Tibial nerve (tissue), 4 donors: ENCODE results near the gene PPM1F. TPM values are rescaled to one million over a fixed set of nuclear protein-coding genes. Genes with fewer than 3 reads are reported as not detected.
"Not testable (repeated sequence)": the region's sequence is repeated elsewhere in the genome, so short reads cannot be mapped to it uniquely, and the experiment has no call there.

ENCODE experiments used
- DNase-seq, 2 donors: peaks; one replicate each; pipeline ENCODE4 v3.0.0-alpha.2; 2019; ENCODE audit warnings: low spot score in 2 of 2
- H3K27ac ChIP-seq, 4 donors: fragments of 200-600 bp; sonication (generic) in 3 of 4; one replicate each; pipeline ENCODE4 v1.5.1; 2017 to 2019; ENCODE audit warnings: mild to moderate bottlenecking in 1 of 4
- H3K27me3 ChIP-seq, 2 donors: fragments of 200-600 bp; sonication (generic) in 1 of 2; one replicate each; pipeline versions ENCODE4 v1.5.1 to v1.6.0; 2017 to 2019
- H3K36me3 ChIP-seq, 3 donors: fragments of 200-600 bp; sonication (generic); one replicate each; pipeline ENCODE4 v1.5.1; 2018 to 2019
- H3K4me1 ChIP-seq, 4 donors: fragments of 200-600 bp; sonication (generic) in 3 of 4; one replicate each; pipeline ENCODE4 v1.5.1; 2017 to 2019
- H3K4me3 ChIP-seq, 4 donors: fragments of 200-600 bp; sonication (generic) in 3 of 4; one replicate each; pipeline ENCODE4 v1.5.1; 2017 to 2019; ENCODE audit warnings: mild to moderate bottlenecking in 1 of 4, moderate library complexity in 1 of 4
- H3K9me3 ChIP-seq, 4 donors: fragments of 200-600 bp; sonication (generic) in 3 of 4; one replicate each; pipeline ENCODE4 v1.5.1; 2017 to 2019
- CTCF ChIP-seq, 5 experiments: fragments of 200-600 bp in 3 of 5; fragments of 450-650 bp in 2 of 5; sonication (generic) in 3 of 5; IDR thresholded peaks; one replicate each; pipeline ENCODE4 v1.5.1; 2016 to 2019; ENCODE audit warnings: antibody characterized with exemption in 5 of 5, mild to moderate bottlenecking in 3 of 5, moderate library complexity in 2 of 5
- EP300 ChIP-seq, 2 donors: sonication (generic); formaldehyde crosslinking; IDR thresholded peaks; one replicate each; pipeline ENCODE4 v1.6.1; 2017; ENCODE audit warnings: antibody characterized with exemption in 2 of 2, mild to moderate bottlenecking in 1 of 2
- POLR2A ChIP-seq, 2 donors: fragments of 450-650 bp; IDR thresholded peaks; one replicate each; pipeline ENCODE4 v1.6.1; 2017; ENCODE audit warnings: antibody characterized with exemption in 2 of 2, mild to moderate bottlenecking in 2 of 2, moderate library complexity in 2 of 2
- WGBS, 2 donors: methylation state at CpG; one replicate each; pipeline ENCODE4 v1.1.5; 2018; 5-methylcytosine and 5-hydroxymethylcytosine counted together
- total RNA-seq, 4 donors: library from RNA; depleted of rRNA; stranded (reverse); fragments of >200 nt; gene quantifications; one replicate each; pipeline ENCODE4 v1.1.0, GENCODE V29; 2016

The PPM1F gene
- total RNA-seq, 4 donors from 2014 or later = 59.4 to 78.3 (median 67.2) TPM

DNA sequence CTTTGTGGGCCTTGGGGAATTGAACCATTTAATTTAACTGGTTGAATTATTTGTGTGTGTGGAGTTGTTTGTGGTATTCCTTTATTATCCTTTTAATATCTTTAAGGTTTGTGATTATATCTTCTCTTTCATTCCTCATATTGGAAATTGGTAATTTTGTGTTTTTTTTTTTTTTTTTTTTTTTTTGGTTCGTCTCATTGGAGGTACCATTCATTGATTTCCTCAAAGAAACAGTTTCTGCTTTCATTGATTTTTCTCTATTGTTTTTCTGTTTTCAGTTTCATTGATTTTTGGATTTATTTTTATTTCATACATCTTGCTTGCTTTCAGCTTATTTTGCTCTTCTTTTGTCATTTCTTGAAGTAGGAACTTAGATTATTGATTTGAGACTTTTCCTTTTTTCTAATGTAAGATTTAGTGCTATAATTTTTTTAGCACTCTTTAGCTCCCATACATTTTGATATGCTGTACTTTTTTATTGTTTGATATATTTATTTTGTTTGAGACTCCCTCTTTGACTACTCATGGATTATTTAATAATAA lies 54.2 kb downstream of the PPM1F start:
- WGBS, 2 donors = 75 to 91% methylated on average over 1 of the region's 1 CpG
- H3K27ac ChIP-seq = no peak overlapping the region
- no peaks in the 10 kb centered on the region for H3K4me1 ChIP-seq
- DNase-seq = no peak
- H3K27me3 ChIP-seq = no peaks in the 10 kb centered on the region
- peaks cover 0 to 4% (median 0%) of the 10 kb centered on the region in 3 donors for H3K36me3 ChIP-seq
- no peak for TF ChIP-seq EP300 (IDR thresholded peaks at IDR 0.05)
- TF ChIP-seq POLR2A (IDR thresholded peaks at IDR 0.05) = no peak
- TF ChIP-seq CTCF (IDR thresholded peaks at IDR 0.05) = no peak
- H3K9me3 ChIP-seq = peaks cover 0 to 6% (median 0%) of the 10 kb centered on the region in 4 donors
- no peak overlapping the region for H3K4me3 ChIP-seq

DNA sequence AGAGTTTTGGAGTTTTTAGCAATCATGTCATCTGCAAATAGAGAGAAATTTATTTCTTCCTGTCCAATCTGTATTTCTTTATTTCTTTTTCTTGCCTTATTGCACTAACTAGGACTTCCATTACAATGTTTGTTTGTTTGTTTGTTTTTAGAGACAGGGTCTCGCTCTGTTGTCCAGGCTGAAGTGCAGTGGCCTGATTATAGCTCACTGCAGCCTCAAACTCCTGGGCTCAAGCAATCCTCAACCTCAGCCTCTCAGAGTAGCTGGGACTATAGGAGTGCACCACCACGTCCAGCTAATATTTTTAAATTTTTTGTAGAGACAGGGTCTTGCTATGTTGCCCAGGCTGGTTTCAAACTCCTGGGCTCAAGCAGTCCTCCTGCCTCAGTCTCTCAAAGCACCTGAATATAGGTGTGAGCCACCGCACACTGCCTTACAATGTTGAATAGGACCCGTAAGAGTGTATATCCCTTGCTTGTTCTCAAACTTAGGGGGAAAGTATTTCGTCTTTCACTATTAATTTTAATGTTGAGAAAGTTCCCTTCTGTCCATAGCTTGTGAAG lies 55.6 kb downstream of the PPM1F start:
- 93% methylated on average over 5 of the region's 5 CpGs for WGBS, 2 donors
- no peak overlapping the region for H3K4me3 ChIP-seq
- H3K9me3 ChIP-seq = peaks cover 0 to 6% (median 0%) of the 10 kb centered on the region in 4 donors

GRCh38 chr22:21896275-21896674 lies 56.4 kb downstream of the PPM1F start:
- not testable (repeated sequence) for H3K4me3 ChIP-seq, H3K27me3 ChIP-seq, DNase-seq, H3K27ac ChIP-seq, H3K36me3 ChIP-seq, H3K4me1 ChIP-seq, H3K9me3 ChIP-seq
- WGBS, 2 donors = 88 to 89% methylated on average over 4 of the region's 4 CpGs

More for the DNA sequence above, 55.6 kb downstream of the PPM1F start:
- TF ChIP-seq POLR2A (IDR thresholded peaks at IDR 0.05) (no peak), CTCF (IDR thresholded peaks at IDR 0.05) (no peak)
- Histone ChIP-seq H3K4me1 (no peaks in the 10 kb centered on the region), H3K27ac (no peak overlapping the region), H3K36me3 (no peaks in the 10 kb centered on the region), H3K27me3 (no peaks in the 10 kb centered on the region)
- DNase-seq = no peak

GRCh38 chr22:21894799-21895198 lies 57.8 kb downstream of the PPM1F start:
- Histone ChIP-seq H3K36me3 (no peaks in the 10 kb centered on the region), H3K9me3 (peaks cover 0 to 6% (median 0%) of the 10 kb centered on the region in 4 donors), H3K4me3 (no peak overlapping the region), H3K4me1 (no peaks in the 10 kb centered on the region), H3K27me3 (no peaks in the 10 kb centered on the region), H3K27ac (no peak overlapping the region)
- DNase-seq = no peak
- TF ChIP-seq EP300 (IDR thresholded peaks at IDR 0.05) (no peak), POLR2A (IDR thresholded peaks at IDR 0.05) (no peak), CTCF (IDR thresholded peaks at IDR 0.05) (no peak)
- 82 to 85% methylated on average over 8 of the region's 8 CpGs for WGBS, 2 donors

- 89 to 91% methylated on average over 10 of the region's 10 CpGs for WGBS, 2 donors
- DNase-seq = no peak
- no peak overlapping the region for H3K27ac ChIP-seq
- no peaks in the 10 kb centered on the region for H3K27me3 ChIP-seq
- no peaks in the 10 kb centered on the region for H3K4me1 ChIP-seq
- no peak for TF ChIP-seq EP300 (IDR thresholded peaks at IDR 0.05)
- no peak for TF ChIP-seq CTCF (IDR thresholded peaks at IDR 0.05)
- no peak for TF ChIP-seq POLR2A (IDR thresholded peaks at IDR 0.05)
- no peaks in the 10 kb centered on the region for H3K36me3 ChIP-seq
- no peak overlapping the region for H3K4me3 ChIP-seq
- H3K9me3 ChIP-seq = no peaks in the 10 kb centered on the region
Observed at GRCh38 chr22:21889251-21889990, 63.2 kb downstream of the PPM1F start.
